ENCODE results near the gene ZNF423. TPM values are rescaled to one million over a fixed set of nuclear protein-coding genes. Genes with fewer than 3 reads are reported as not detected.

The ZNF423 gene
- total and polyA plus RNA-seq, 4 donors = 16.9 to 43.0 (median 34.4) TPM

DNA sequence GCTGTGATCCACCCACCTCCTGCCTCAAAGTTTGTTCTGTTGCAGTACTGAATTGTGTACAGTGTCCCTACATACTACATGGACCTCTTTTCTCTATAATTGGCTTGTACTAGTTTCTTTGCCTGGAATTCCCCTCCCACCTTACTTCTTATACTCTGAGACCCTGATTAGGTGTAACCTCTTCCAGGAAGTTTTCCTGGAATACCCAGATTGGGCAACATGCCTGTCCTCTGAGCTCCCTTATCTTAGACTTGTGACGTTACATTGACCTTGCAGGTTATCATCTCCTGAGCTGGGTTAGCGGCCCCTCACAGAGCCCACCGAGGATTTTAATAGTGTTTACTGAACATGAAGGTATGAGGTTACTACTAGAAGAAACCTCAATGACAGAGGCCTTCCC, 237.0 kb downstream of the ZNF423 start:
- no CpG with 5 or more reads among the region's 3 CpGs for WGBS (ENCODE audit: insufficient coverage)
- peaks cover 10% of the 10 kb centered on the region for H3K36me3 ChIP-seq (ENCODE audit: control insufficient read depth, insufficient read depth, low read length)
- no peak for DNase-seq (ENCODE audit: low read depth in 4 of 6, low spot score in 6 of 6)
- peaks cover 49% of the 10 kb centered on the region for H3K4me1 ChIP-seq (ENCODE audit: control insufficient read depth, insufficient read depth, low read length)
- H3K27ac ChIP-seq (ENCODE audit: low read depth, low read length) = no peak overlapping the region
- no peaks in the 10 kb centered on the region for H3K27me3 ChIP-seq (ENCODE audit: control insufficient read depth, insufficient read depth, low read length)
- H3K4me3 ChIP-seq (ENCODE audit: low read depth, low read length) = no peak overlapping the region
- H3K9me3 ChIP-seq (ENCODE audit: control insufficient read depth, insufficient read depth, low read length) = no peaks in the 10 kb centered on the region

- no peak for DNase-seq (ENCODE audit: low read depth in 4 of 6, low spot score in 6 of 6)
- WGBS (ENCODE audit: insufficient coverage) = 92% methylated on average over 6 of the region's 6 CpGs
- H3K27ac ChIP-seq (ENCODE audit: low read depth, low read length) = no peak overlapping the region
Measured at GRCh38 chr16:49617710-49618330, 238.1 kb downstream of the ZNF423 start.

DNA sequence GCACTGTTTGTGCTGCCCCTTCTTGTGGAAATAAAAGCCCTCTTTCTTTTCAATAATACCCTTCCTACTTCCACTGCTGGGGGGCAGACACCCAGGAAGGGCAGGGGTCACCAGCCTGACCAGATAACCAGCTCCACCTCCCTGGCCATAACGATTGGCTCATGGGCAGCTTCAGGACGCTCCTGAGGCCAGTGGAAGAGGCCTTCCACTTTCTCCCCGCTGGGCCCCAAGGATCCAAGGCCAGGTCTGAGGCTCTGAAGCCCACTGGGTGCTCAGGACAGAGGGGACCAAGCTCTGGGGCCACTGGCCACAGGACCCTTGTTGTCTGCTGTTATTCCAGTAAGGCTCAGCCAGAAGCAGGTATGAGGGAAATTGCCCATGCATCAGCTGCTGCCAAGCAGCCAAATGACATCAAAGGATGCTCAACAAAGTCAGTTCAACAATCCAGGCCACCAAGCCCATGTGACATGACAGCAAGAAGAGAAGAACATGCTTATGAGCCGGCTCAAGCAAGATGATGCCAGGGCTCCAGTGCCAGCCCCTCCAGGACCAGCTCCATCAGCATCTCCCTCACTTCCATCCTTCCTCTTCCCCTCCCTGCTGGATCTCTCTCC, 238.8 kb downstream of the ZNF423 start:
- WGBS (ENCODE audit: insufficient coverage) = 65% methylated on average over 4 of the region's 4 CpGs
- Histone ChIP-seq H3K4me1 (ENCODE audit: control insufficient read depth, insufficient read depth, low read length) (peaks cover 39% of the 10 kb centered on the region), H3K27ac (ENCODE audit: low read depth, low read length) (no peak overlapping the region), H3K9me3 (ENCODE audit: control insufficient read depth, insufficient read depth, low read length) (no peaks in the 10 kb centered on the region), H3K4me3 (ENCODE audit: low read depth, low read length) (no peak overlapping the region), H3K27me3 (ENCODE audit: control insufficient read depth, insufficient read depth, low read length) (no peaks in the 10 kb centered on the region), H3K36me3 (ENCODE audit: control insufficient read depth, insufficient read depth, low read length) (peaks cover 3% of the 10 kb centered on the region)
- DNase-seq (ENCODE audit: low read depth in 4 of 6, low spot score in 6 of 6) = no peak

More at GRCh38 chr16:49617710-49618330, 238.1 kb downstream of the ZNF423 start:
- H3K4me1 ChIP-seq (ENCODE audit: control insufficient read depth, insufficient read depth, low read length) = peaks cover 46% of the 10 kb centered on the region
- peaks cover 6% of the 10 kb centered on the region for H3K36me3 ChIP-seq (ENCODE audit: control insufficient read depth, insufficient read depth, low read length)
- H3K4me3 ChIP-seq (ENCODE audit: low read depth, low read length) = no peak overlapping the region
- no peaks in the 10 kb centered on the region for H3K27me3 ChIP-seq (ENCODE audit: control insufficient read depth, insufficient read depth, low read length)
- H3K9me3 ChIP-seq (ENCODE audit: control insufficient read depth, insufficient read depth, low read length) = no peaks in the 10 kb centered on the region

GRCh38 chr16:49615576-49615975, 240.3 kb downstream of the ZNF423 start:
- Histone ChIP-seq H3K9me3 (ENCODE audit: control insufficient read depth, insufficient read depth, low read length) (peaks cover 2% of the 10 kb centered on the region), H3K27ac (ENCODE audit: low read depth, low read length) (no peak overlapping the region), H3K4me3 (ENCODE audit: low read depth, low read length) (no peak overlapping the region), H3K36me3 (ENCODE audit: control insufficient read depth, insufficient read depth, low read length) (peaks cover 2% of the 10 kb centered on the region), H3K4me1 (ENCODE audit: control insufficient read depth, insufficient read depth, low read length) (peaks cover 24% of the 10 kb centered on the region), H3K27me3 (ENCODE audit: control insufficient read depth, insufficient read depth, low read length) (no peaks in the 10 kb centered on the region)
- 84% methylated on average over 8 of the region's 8 CpGs for WGBS (ENCODE audit: insufficient coverage)
- no peak for DNase-seq (ENCODE audit: low read depth in 4 of 6, low spot score in 6 of 6)

- Histone ChIP-seq H3K36me3 (ENCODE audit: control insufficient read depth, insufficient read depth, low read length) (no peaks in the 10 kb centered on the region), H3K4me3 (ENCODE audit: low read depth, low read length) (no peak overlapping the region), H3K4me1 (ENCODE audit: control insufficient read depth, insufficient read depth, low read length) (peaks cover 5% of the 10 kb centered on the region), H3K9me3 (ENCODE audit: control insufficient read depth, insufficient read depth, low read length) (peaks cover 2% of the 10 kb centered on the region), H3K27ac (ENCODE audit: low read depth, low read length) (no peak overlapping the region), H3K27me3 (ENCODE audit: control insufficient read depth, insufficient read depth, low read length) (no peaks in the 10 kb centered on the region)
- DNase-seq (ENCODE audit: low read depth in 4 of 6, low spot score in 6 of 6) = no peak
- WGBS (ENCODE audit: insufficient coverage) = no CpG with 5 or more reads among the region's 3 CpGs
Measured at GRCh38 chr16:49610983-49611382, 244.9 kb downstream of the ZNF423 start.

DNA sequence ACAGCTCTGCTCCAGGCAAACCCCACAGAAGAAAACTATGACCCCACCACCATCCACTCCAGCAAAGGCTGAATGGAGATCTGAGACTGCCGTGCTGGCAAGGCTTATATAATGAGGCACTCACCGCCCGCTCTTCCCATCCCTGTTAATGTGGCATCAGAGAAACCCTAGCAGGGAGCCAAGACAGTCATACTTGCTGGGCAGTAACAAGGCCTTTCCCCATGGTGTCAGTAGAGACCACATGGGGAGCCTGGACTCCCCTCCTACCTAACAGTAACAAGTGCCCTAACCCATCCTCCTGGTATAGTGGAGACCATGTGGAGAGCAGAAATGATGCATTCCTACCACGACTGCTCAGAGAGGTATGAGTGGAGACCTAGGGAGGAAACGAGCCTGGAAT, 247.1 kb downstream of the ZNF423 start:
- Histone ChIP-seq H3K36me3 (ENCODE audit: control insufficient read depth, insufficient read depth, low read length) (no peaks in the 10 kb centered on the region), H3K9me3 (ENCODE audit: control insufficient read depth, insufficient read depth, low read length) (peaks cover 2% of the 10 kb centered on the region), H3K4me3 (ENCODE audit: low read depth, low read length) (no peak overlapping the region), H3K27ac (ENCODE audit: low read depth, low read length) (peak overlapping the region; percentile 3), H3K4me1 (ENCODE audit: control insufficient read depth, insufficient read depth, low read length) (peaks cover 5% of the 10 kb centered on the region), H3K27me3 (ENCODE audit: control insufficient read depth, insufficient read depth, low read length) (no peaks in the 10 kb centered on the region)
- DNase-seq (ENCODE audit: low read depth in 4 of 6, low spot score in 6 of 6) = peak in 2 of 6 donors; percentile 70 to 75
- WGBS (ENCODE audit: insufficient coverage) = 50% methylated on average over 3 of the region's 5 CpGs

- Histone ChIP-seq H3K36me3 (ENCODE audit: control insufficient read depth, insufficient read depth, low read length) (no peaks in the 10 kb centered on the region), H3K4me1 (ENCODE audit: control insufficient read depth, insufficient read depth, low read length) (peaks cover 6% of the 10 kb centered on the region), H3K27ac (ENCODE audit: low read depth, low read length) (no peak overlapping the region), H3K27me3 (ENCODE audit: control insufficient read depth, insufficient read depth, low read length) (no peaks in the 10 kb centered on the region), H3K4me3 (ENCODE audit: low read depth, low read length) (no peak overlapping the region), H3K9me3 (ENCODE audit: control insufficient read depth, insufficient read depth, low read length) (peaks cover 2% of the 10 kb centered on the region)
- peak in 1 of 6 donors; percentile 60 for DNase-seq (ENCODE audit: low read depth in 4 of 6, low spot score in 6 of 6)
- WGBS (ENCODE audit: insufficient coverage) = no CpG with 5 or more reads among the region's 5 CpGs
Measured at GRCh38 chr16:49608098-49608497, 247.8 kb downstream of the ZNF423 start.

DNA sequence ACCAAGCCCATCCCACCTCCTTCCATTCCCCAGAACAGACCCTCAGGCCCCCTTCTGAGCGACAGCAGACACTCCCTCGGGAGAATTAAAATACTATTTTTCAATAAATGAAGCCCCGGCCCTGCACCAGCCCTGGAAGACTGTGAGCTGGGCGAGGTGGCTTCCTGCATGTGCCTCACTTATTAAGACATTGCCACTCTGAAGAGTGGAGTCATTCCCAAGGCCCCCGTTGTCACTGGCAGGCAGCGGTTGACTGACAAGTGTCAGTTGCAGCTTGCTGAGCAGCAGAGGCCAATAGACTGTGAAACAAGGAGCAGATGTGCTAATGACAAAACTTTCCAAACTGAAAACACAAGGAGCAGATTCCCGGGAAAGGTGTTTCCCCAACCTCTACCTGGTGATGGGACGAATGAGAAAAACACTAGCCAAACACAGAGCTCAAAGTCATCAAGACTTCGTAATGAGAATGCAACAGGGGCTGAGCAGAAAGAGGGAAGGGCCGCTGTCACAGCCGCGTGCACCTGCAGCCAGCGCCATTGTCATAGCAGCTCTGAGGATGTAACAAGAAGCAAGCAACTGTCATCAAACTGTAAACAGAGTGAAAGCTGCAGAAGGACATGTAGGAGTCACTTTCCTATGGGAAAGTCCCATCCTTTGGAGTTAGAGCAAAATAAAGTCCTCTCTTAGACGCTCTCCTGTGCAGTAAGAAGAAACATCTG, 250.2 kb downstream of the ZNF423 start:
- Histone ChIP-seq H3K4me1 (ENCODE audit: control insufficient read depth, insufficient read depth, low read length) (peaks cover 18% of the 10 kb centered on the region), H3K9me3 (ENCODE audit: control insufficient read depth, insufficient read depth, low read length) (no peaks in the 10 kb centered on the region), H3K27ac (ENCODE audit: low read depth, low read length) (no peak overlapping the region), H3K36me3 (ENCODE audit: control insufficient read depth, insufficient read depth, low read length) (no peaks in the 10 kb centered on the region), H3K4me3 (ENCODE audit: low read depth, low read length) (no peak overlapping the region), H3K27me3 (ENCODE audit: control insufficient read depth, insufficient read depth, low read length) (no peaks in the 10 kb centered on the region)
- WGBS (ENCODE audit: insufficient coverage) = 81% methylated on average over 11 of the region's 14 CpGs
- DNase-seq (ENCODE audit: low read depth in 4 of 6, low spot score in 6 of 6) = no peak

DNA sequence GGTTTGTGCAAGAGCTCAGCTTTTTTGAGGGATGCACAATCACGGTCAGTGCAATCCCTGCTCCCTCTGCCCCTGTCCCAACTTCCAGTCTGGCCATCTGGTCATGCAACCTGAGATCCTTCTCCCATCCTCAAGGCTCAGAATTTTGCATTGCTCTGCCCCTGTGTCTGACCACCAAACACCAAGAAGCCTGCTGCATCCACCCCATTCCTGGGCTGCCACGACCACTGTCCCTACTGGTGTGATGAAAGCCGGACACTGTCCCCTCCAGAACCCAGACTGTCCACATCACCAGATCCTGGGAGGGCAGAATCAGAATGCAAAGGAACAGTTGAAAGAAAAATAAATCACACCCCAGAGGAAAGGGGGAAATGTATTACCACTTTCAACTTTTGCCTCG, 251.3 kb downstream of the ZNF423 start:
- no peaks in the 10 kb centered on the region for H3K9me3 ChIP-seq (ENCODE audit: control insufficient read depth, insufficient read depth, low read length)
- 97% methylated on average over 2 of the region's 4 CpGs for WGBS (ENCODE audit: insufficient coverage)
- no peak for DNase-seq (ENCODE audit: low read depth in 4 of 6, low spot score in 6 of 6)

More for the DNA sequence above, 251.3 kb downstream of the ZNF423 start:
- no peaks in the 10 kb centered on the region for H3K27me3 ChIP-seq (ENCODE audit: control insufficient read depth, insufficient read depth, low read length)
- no peaks in the 10 kb centered on the region for H3K36me3 ChIP-seq (ENCODE audit: control insufficient read depth, insufficient read depth, low read length)
- H3K27ac ChIP-seq (ENCODE audit: low read depth, low read length) = no peak overlapping the region
- H3K4me1 ChIP-seq (ENCODE audit: control insufficient read depth, insufficient read depth, low read length) = peaks cover 26% of the 10 kb centered on the region
- H3K4me3 ChIP-seq (ENCODE audit: low read depth, low read length) = no peak overlapping the region
